Aortic smooth muscle cell (primary cell): ENCODE data around the gene MRPL9. TPM values are rescaled to one million over a fixed set of nuclear protein-coding genes. Genes with fewer than 3 reads are reported as not detected.

Experiments used
- total RNA-seq: library from RNA; depleted of rRNA; stranded (reverse); fragments of >200 nt; gene quantifications from 2 replicates; pipeline ENCODE4 v1.2.3, GENCODE V29; 2014

The MRPL9 gene
- total RNA-seq: 66.6 and 73.0 TPM in 2 replicates

DNA sequence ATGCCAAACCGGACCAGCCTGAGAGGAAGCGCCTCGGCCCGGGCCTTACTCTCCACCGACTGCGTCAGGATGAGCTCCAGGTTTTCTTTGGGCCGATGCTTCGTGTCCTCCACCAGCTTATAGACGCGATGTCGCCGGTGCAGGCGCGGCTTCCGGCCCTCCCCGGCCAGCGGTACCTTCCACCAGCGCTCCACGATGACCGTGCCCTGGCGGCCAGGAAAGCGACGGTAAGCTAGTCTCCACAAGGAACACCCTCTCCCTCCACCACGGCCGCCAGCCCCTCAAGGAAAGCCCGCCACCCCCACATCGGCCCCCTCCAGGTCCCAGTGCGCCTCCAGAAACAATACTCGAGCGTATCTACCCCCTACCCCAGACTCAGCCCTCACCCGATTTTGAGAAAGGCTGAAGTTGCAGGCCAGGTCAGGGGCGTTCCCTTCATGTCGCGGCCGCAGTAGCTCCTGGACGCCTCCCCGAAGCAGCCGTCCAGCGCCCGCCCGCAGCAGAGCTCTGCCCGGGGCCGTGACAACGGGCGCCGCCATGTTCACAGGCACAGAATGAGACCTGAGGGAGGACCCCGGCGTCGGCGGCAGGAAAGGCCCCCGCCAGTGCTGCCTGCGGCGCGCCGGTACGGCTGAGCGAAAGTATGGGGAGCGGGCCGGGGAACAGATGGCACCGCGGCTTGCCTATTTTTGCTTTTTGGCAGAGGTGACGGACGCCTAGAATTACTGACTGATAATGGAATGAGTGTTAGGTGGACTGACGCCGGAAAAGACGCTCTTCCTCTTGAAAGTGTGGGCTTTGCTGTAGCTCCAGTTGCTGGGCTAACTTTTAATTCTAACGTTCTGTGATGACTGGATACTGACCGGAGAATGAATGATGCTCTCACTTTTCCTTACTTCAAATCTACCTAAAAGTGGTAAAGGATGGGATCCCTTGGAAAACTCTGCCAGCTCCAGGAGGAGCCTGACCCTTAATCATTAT is at the start of gene MRPL9:
Gene MRPL9, minus strand, starts transcription at position 556 of the 981 bp plus-strand sequence. Its CDS starts 17 bp downstream, at position 539.

DNA sequence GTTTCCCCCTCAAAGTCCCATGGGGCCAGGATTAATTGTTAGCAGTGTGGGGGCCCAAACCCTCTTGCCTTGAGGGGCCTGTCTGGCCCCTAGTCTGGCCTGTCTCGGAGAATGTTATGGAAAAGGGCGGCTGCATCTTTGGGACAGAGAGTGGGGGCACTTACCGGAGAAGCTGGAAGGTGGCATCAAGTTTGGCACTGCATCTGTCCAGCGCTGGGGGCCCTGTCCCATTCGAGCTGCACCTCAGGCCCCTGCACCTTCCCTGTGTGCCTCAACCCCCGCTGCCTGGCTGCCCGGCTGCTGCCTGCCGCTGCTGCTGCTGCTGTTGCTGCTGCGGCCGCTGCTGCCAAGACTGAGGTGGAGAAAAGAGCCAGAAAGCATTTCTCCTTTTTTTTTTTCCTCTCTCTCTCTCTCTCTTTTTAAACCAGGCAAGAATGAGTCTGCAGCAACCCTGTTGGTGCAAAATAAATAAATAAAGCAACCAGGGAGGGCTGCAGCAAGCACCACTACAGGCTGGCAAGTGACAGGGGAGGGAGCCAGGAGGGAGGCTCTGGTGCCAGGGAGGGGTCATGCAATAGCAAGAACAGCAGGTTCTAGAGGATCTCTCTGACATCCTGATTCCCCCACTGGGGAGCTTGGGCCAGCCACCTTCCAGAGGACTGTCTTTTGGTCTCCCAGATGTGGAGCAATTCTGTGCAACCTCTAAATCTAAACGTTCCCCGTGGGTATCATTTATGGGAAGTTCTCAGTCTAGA is 41.9 kb upstream of the MRPL9 start, which contains the start of gene LINGO4:
Gene LINGO4, minus strand, starts transcription at position 354 of the 755 bp plus-strand sequence. CDS start 2,715 bp downstream, outside the sequence.

DNA sequence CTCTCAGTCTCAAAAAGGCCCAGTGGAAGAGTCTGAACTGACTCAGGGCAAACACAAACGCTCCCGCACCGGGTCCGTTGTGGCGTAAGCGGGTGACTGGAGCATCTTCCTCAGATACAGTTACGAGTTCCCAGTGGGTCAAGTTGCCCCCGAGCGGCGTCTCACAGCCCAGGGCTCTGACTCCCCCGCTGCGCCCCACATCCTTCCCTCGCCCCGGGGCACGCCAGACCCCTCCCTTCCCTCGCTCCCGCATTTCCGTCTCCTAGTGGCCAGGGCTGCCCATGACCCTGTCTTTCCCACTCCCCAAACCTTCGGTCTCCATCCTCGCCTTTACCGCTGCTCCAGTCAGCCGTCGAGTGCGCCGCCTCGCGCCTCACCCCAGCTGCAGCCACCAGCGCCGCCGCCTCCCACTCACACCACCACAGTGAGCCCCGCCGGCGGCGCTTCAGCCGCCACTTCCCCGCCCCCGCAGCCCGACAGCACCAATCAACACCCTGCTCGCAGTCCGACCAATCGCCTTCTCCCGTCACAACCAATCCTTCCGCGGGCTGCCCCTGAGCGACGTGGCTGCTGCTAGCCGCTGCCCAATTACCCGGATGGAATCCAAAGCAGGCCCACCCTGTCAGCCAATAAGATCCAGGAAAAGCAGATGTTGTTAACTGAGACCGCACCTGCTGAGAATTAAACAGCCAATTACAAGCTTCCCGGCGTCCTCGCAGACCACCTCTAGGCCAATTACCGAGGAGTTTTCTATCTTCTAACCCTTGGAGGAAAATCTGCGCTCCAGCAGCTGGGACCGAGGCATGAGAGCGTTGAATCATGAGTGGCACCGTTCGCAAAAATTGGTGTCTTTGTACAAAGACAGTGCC is 27.0 kb upstream of the MRPL9 start, which contains the start of gene TDRKH:
Gene TDRKH, minus strand, starts transcription at position 430 of the 869 bp plus-strand sequence. CDS start 7,478 bp downstream, outside the sequence.

DNA sequence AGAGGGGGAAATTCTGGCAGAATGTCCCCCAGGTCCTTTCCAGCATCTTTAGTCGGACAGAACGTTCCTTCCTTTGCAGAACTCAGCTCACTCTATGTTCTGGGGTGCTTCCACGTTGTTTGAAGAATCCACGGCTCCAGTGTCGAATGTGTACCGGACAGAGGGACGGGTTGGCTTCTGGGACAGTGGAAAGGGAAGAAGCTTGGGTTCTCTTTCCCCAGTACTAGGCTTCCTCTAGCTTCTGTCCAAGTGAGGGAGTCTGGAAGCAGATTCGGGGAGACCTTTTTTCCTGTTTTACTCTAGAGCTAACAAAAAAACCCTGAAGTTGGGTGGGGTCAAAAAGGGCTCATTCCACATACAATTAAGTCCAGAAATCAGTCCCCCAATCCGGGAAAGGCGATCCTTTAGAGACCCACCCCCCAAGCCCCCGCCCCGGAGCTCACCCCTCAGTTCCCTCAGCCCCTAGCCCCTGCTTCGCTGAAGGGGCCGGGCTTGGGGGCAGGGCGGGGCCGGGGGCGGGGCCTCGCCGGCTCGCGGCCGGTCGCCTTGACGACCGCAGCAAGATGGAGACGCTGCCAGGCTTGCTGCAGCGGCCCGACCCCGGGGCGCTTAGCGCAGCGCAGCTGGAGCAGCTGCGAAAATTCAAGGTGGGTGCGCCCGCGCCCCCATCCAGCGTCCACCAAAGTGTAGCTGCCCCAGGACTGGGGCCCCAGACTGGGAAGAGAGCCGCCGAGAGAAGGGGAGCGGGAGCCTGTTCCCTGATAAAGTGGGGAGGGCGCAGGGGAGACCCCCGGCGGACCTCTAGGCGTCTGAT is 42.1 kb downstream of the MRPL9 start, which contains the start of gene RIIAD1:
Gene RIIAD1, plus strand, starts transcription at position 549 of the 814 bp plus-strand sequence. Its CDS starts 15 bp downstream, at position 564.

DNA sequence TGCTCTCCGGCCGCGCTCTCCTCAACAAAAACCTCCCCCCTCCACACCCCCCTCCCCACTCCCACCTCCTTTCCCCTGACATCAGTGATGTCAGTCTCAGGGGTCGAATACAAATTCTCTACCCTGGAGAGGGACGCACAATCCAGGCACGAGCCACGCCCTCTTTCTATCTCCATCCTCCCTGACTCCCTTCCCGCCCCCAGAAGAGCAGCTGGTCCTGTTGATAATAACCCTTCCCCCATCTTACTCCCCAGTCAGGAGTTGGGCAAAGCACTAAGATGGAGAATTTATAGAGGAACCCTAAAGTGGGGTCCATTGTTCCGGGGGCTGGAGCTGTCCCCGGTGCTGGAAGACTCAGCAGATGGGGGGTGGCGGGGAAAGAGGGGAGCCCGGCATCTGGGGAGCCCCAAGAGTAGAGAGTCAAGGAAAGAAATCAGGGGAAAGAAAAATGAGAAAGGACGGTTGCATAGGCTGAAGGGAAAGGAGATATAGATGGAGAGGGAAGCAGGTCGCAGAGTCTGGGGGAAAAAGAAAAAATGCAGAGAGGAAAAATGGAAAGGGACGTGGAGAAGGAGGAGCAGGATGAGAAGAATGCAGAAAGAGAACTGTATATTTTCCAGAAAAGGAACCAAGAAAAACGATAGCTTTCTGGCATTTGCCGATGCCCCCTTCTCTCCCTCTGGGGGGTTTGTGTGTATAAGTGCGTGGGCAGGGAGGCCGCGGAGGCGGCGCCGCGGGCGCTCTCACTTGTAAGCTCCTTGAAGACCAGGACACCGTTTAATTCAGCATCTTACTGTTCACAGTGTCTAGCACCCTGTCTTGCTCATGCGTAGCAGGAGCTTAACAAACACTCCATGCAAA is 46.3 kb downstream of the MRPL9 start, which contains the start of gene CELF3:
Gene CELF3, minus strand, starts transcription at position 33 of the 861 bp plus-strand sequence. CDS start 783 bp downstream, outside the sequence.

Other genes starting within 250 kb of the MRPL9 start
- gene TUFT1, start 223.2 kb downstream of the MRPL9 start, total RNA-seq: 3.0 and 4.1 TPM in 2 replicates
- gene SNX27, start 151.4 kb downstream of the MRPL9 start, total RNA-seq: 22.5 and 23.3 TPM in 2 replicates
- gene CELF3, start 46.7 kb downstream of the MRPL9 start, total RNA-seq: not detected in 2 replicates
- 1.1 TPM in 1 of 2 replicates, not detected in the other for gene RIIAD1, start 42.0 kb downstream of the MRPL9 start, total RNA-seq
- 2.3 and 2.4 TPM in 2 replicates for gene TDRKH, start 27.0 kb upstream of the MRPL9 start, total RNA-seq
- not detected in 2 replicates for gene LINGO4, start 41.9 kb upstream of the MRPL9 start, total RNA-seq
- not detected in 2 replicates for gene RORC, start 68.3 kb upstream of the MRPL9 start, total RNA-seq
- gene C2CD4D, start 76.3 kb upstream of the MRPL9 start, total RNA-seq: not detected in 2 replicates
- gene THEM5, start 90.2 kb upstream of the MRPL9 start, total RNA-seq: not detected in 2 replicates
- 8.5 and 10.7 TPM in 2 replicates for gene THEM4, start 146.0 kb upstream of the MRPL9 start, total RNA-seq
- gene S100A10, start 230.4 kb upstream of the MRPL9 start, total RNA-seq: 117 and 153 TPM in 2 replicates